ENCODE data around the gene MRPL39. TPM values are rescaled to one million over a fixed set of nuclear protein-coding genes. Genes with fewer than 3 reads are reported as not detected.

MRPL39 gene
- polyA plus RNA-seq, 1 of the 3 experiments (the other 2 are of a cell fraction) = 26.9 TPM

GRCh38 chr21:25584833-25585676 lies 22.2 kb downstream of the MRPL39 start:
- ChIA-PET CTCF (interaction anchor here (1.0 kb wide), 1 partner anchor 17 kb away, joined by 3 read pairs; no protein-coding TSS in a partner anchor), POLR2A (no interaction called here)
- H3K9ac ChIP-seq = no peak overlapping the region
- H3F3A ChIP-seq (replicated peaks; ENCODE audit: insufficient read depth) = peaks cover 6% of the 10 kb centered on the region
- no peak for DNase-seq
- H4K20me1 ChIP-seq (ENCODE audit: insufficient read depth) = no peaks in the 10 kb centered on the region
- H3K4me1 ChIP-seq (ENCODE audit: control insufficient read depth in 1 of 2, insufficient read depth in 2 of 2, low read depth in 1 of 2, low read length in 1 of 2) = no peaks in the 10 kb centered on the region
- H3K27me3 ChIP-seq (ENCODE audit: insufficient read depth) = no peaks in the 10 kb centered on the region
- H3K4me3 ChIP-seq (ENCODE audit: low read depth in 2 of 2, low read length in 1 of 2) = no peak overlapping the region
- 94% methylated on average over 7 of the region's 7 CpGs for WGBS (ENCODE audit: low lambda C conversion rate)
- H3K9me2 ChIP-seq = no peaks in the 10 kb centered on the region
- H3K27ac ChIP-seq (ENCODE audit: low read depth in 2 of 2, low read length in 1 of 2) = no peak overlapping the region
- H3K4me2 ChIP-seq = no peak overlapping the region
- no peak overlapping the region for H2AFZ ChIP-seq (ENCODE audit: low read depth)
- peaks cover 33 to 48% of the 10 kb centered on the region in 2 experiments for H3K36me3 ChIP-seq (replicated peaks in 1 of 2; ENCODE audit: control insufficient read depth in 1 of 2, insufficient read depth in 2 of 2, low read length in 1 of 2)
- H3K79me2 ChIP-seq (ENCODE audit: insufficient read depth) = 0 out of 2 replicates have a peak, but pooled peaks cover 6% of the 10 kb centered on the region
- no peaks in the 10 kb centered on the region for H3K9me3 ChIP-seq
- no peak for TF ChIP-seq ZBTB33 (IDR thresholded peaks at IDR 0.05; ENCODE audit: borderline replicate concordance, low read depth)
- TF ChIP-seq FOXJ3 (CRISPR knock-in tag; IDR thresholded peaks at IDR 0.05) = no peak
- no peak for TF ChIP-seq JUND (IDR thresholded peaks at IDR 0.05)
- TF ChIP-seq FOSL2 (IDR thresholded peaks at IDR 0.05; ENCODE audit: borderline replicate concordance, low read depth) = no peak
- no peak for TF ChIP-seq RAD21 (IDR thresholded peaks at IDR 0.05; ENCODE audit: low read length)
- no peak for TF ChIP-seq FOXM1 (IDR thresholded peaks at IDR 0.05; ENCODE audit: low read depth)
- TF ChIP-seq IRF3 (IDR thresholded peaks at IDR 0.05; ENCODE audit: low read depth, low read length) = no peak
- TF ChIP-seq MXI1 (IDR thresholded peaks at IDR 0.05; ENCODE audit: low read depth, low read length) = no peak
- no peak for TF ChIP-seq EZH2phosphoT487 (IDR thresholded peaks at IDR 0.05; ENCODE audit: borderline replicate concordance, low read depth)
- TF ChIP-seq USF2 (IDR thresholded peaks at IDR 0.05; ENCODE audit: borderline replicate concordance, low read depth, low read length) = no peak
